GM18858 (cell line): ENCODE results near the gene PRMT2.

Experiments used
- ATAC-seq: cut with Tn5 transposase; IDR thresholded peaks from one replicate; pipeline ENCODE4 v1.9.1; 2021; ENCODE audit not compliant: unreplicated experiment

PRMT2 gene

DNA sequence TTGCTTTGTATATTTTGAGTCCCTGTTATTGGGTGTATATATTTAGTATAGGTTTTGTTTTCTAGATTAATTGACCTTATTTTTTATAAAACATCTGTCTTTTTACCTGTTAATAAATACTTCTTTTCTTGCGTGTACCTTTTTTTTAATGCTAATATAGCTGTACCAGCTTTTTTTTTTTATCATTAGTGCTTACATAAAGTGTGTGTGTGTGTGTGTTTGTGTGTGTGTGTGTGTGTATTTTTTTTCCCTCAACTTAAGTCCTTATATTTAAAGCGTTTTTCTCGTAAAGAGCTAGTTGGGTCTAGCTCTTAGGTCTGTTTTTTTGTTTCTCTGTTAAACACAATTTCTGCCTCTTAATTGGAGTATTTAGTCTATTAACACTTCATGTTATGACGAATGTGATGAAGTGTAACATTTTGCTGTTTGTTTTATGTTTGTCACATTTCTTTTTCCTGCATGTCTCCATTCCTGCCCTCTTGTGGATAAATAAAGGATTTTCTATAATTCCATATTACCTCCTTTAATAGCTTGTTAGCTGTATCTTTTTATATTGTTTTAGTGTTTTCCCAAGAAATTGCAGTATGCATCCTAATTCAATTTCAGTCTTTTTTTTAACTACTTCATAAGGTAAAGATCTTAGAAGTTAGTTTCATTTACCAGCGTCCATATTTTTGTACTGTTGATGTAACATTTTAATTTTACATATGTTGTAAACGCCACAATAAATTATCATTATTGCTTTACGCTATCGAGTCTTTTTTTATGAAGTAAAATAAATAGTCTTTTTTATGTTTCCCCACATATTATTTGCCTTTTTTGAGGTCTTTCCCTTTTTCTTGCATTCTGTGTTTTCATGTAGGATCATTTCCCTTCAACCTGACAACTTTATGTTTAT, 4.3 kb downstream of the PRMT2 start:
- no peak for ATAC-seq

- no peak for ATAC-seq
Measured at GRCh38 chr21:46641656-46642055, 6.2 kb downstream of the PRMT2 start.

GRCh38 chr21:46643379-46644177, 8.1 kb downstream of the PRMT2 start:
- ATAC-seq, result no peak

GRCh38 chr21:46645840-46646239, 10.4 kb downstream of the PRMT2 start:
- no peak for ATAC-seq

GRCh38 chr21:46646541-46647154, 11.2 kb downstream of the PRMT2 start:
- no peak for ATAC-seq

GRCh38 chr21:46648539-46648938, 13.1 kb downstream of the PRMT2 start:
- ATAC-seq, result no peak

- ATAC-seq, result no peak
Measured at GRCh38 chr21:46649356-46649755, 13.9 kb downstream of the PRMT2 start.

DNA sequence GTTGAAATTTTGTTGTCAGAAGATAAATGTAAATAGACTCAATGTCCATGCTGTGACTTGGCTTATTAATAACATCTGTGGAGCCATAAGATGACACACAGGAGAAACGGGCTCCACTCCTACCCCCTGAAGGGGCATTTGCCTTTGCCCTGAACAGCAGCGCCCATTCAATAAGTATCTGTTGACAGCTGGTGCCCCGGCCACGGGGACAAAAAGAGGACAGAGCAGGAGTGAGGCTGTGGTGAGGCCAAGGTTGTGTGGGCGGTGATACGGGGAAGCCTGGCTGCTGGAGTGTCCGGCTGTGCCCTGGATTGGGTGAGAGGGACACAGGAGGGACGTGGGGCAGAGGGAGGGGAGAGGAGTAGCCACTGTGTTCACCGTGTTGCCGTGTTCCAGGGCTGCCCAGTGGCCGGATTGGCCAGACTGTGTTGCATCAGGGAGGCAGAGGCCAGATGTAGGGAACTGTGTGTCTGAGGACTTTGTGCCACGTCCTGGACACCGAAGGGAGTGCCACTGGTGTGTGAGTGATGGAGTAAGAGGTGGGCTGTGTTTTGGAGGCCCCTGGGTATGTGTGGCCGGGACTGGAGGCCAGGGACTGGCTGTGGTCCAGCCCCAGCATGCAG, 15.1 kb downstream of the PRMT2 start:
- no peak for ATAC-seq

DNA sequence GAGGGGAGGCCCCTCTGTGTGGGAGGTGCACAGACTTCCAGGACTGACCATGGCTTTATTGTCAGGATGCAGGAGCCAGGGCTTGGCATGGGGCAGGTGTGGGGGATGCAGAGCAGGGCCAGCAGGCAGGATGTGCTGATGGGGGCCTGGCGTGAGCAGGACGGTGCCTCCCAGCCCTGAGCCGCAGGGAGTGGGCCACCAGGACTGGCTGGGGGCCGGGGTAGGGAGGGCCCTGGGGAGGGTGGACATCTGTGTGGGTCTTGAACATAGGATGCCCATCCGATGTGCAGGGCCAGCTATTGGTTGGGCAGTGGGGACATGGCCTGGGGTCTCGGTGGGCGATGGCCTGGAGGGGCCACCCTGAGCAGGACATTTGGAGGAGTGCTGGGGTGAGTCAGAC, 15.6 kb downstream of the PRMT2 start:
- no peak for ATAC-seq

DNA sequence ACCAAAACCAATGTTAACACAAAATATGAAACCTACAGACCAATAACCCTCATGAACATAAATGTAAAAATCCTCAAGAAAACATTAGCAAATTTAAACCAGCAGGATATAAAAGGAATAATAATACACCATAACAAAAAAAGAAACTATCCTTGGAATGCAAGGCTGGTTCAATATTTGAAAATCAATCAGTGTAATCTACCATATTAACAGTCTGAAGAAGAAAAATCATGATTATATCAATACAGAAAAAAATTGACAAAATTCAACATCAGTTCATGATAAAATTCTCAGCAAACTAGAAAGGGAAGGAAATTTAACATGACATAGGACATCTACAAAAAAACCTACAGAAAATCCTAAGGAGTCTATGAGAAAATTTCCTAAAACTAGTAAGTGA, 19.8 kb downstream of the PRMT2 start:
- no peak for ATAC-seq

DNA sequence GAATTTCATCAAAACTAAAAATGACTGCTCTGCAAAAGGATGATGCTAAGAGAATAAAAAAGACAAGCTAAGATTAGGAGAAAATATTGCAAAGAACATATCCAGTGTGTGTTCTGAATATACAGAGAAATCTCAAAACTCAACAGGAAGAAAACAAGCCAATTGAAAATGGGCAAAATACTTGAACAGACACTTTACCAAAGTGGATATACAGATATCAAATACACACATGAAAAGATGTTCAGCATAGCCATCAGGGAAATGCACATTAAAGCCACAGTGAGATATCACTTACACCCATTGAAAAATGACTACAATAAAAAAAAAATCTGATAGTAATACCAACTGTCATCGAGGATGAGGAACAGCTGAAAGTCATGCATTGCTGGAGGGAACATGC, 21.3 kb downstream of the PRMT2 start:
- ATAC-seq, result no peak

- ATAC-seq, result no peak
Measured at GRCh38 chr21:46660505-46660904, 25.0 kb downstream of the PRMT2 start.

GRCh38 chr21:46661211-46661625, 25.7 kb downstream of the PRMT2 start:
- ATAC-seq, result no peak

DNA sequence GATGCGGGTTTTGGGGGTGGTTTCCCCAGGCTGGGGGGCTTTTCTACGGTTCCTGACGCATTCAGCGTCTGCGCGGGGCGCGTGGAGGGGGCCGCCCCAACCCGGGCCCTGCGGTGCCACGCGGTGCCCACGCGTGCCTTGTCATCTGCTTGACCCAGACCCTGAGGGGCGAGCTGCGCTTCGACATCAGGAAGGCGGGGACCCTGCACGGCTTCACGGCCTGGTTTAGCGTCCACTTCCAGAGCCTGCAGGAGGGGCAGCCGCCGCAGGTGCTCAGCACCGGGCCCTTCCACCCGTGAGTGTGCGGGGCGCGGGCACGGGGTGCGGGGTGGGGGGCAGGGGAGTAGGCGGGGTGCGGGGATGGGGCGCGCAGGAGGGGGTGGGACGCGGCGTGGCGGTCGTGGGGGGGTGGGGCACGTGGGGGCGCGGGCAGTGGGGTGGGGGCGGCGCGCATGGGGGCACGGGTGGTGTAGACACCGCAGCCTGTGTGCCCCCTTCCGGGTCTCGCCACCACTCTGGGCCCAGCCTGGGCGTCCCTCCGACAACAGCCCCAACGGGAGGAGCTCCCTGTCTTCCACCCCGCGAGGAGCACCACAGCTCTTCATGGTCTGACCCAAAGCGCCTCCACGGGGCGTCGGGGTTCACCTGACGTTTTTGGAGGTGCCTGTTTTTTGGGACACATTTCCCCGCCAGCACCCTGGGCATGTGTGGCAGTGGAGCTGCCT, 26.3 kb downstream of the PRMT2 start:
- ATAC-seq, result no peak

DNA sequence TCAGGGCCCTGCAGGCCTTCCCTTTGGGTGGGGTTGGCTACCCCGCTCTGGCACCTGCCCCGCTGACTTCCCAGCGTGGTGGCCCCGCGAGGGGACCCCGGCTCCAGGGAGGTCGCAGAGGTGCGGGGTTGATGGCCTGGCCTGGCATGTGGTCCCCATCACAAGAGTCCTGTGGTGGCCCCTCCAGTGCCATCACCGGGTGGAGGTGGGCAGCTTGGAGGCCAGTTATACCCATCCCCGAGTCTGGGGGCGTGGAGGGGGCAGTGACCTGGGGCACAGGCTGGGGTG, 26.8 kb downstream of the PRMT2 start:
- no peak for ATAC-seq

- no peak for ATAC-seq
Measured at GRCh38 chr21:46662765-46663500, 27.5 kb downstream of the PRMT2 start.

DNA sequence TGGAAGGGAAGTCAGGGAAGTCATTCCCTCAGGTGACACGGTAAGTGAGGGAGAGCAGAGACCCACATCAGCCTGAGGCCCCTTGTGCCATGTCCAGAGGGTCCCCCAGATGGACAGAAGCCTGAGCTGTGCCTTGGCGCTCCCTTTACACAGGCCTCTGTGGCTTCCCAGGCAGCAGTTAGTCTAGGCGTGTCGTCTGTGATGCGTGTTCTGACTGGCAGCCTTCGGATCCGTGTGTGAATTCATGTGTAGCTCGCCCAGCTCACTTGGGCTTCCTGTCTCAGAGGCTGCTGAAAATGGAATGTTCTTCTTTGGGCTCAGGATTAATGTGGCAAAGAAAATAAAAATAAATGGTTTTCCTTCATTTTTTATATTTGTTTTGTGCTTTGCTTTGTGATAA, 28.3 kb downstream of the PRMT2 start:
- ATAC-seq, result no peak

DNA sequence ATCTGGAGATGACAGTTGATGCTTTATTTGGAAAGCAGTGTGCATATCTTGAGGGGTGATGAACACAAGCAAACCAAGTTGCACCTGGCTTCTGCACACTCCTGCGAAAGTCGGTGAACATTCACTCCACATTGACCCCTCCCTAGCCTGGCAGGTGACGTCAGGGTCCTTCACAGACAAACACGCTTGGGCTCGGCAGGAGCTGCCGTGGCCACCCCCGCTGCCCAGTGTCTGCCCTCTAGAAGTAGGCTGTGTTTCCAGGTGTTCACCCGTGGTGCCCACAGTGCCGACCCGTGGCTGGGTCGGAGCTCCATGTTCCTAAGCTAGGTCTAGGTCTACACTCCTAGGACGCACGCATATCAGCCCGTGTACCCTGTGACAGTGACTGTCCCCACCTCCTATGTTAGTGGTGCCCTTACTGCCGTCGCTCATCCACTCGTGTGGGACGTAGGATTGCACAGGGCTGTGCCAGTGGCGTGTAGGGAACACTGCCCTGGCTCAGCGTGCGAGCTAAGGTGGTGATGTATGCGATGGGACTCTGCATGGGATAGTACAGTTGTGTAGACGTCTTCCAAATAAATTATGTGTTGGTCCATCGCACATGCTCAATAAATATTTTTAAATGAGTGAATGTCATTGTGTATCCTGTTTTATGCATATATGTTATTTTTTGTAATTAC, 29.0 kb downstream of the PRMT2 start:
- ATAC-seq, result no peak

DNA sequence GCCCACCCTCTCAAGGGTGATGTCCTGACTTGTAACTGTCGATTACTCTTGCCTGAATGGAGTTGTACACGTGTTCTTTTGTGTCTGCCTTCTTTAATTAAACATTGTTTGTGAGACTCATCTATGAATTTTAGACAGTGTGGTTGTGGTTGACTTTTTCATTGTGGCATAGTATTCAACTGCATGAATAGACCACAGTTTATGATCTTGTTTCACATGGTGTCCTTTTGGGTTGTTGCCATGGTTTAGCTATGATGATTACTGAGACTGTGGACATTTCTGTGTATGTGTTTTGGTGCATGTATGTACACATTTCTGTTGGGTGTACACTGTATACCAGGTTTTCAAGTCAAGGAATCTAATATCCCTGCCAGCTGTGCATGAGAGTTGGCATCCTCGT, 30.1 kb downstream of the PRMT2 start:
- ATAC-seq, result no peak
